ENCODE measurements around the gene FAM151A.

The FAM151A gene

DNA sequence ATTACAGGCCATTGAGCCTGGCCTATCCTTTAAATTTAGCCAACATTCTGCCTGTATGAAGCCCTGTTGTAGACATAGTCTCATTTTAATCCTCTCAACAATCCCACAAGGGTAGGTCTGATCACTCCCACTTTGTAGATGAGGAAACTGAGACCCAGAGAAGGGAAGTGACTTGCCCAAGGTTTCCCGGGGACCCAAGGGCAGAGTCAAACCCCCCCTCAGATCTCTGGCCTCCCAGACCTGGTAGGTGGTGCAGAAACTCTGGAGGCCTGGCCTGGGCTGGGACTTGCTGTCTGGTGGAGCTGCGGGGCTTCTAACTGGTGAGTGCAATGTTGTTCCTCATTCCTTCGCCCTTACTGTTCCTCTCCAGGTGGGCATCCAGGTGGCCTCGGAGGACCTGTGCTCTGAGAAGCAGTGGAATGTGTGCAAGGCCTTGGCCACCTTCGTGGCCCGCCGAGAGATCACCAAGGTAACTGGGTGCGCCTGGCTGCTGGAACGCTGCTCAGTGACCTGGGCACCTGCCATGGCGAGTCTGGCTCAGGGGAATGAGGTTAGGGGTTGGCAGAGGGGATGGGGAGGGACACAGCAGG, 29.7 kb downstream of the FAM151A start:
- no peak overlapping the region for H3K27ac ChIP-seq (ENCODE audit: insufficient read depth, low read depth, low read length, poor library complexity, severe bottlenecking)
- H3K9me3 ChIP-seq (ENCODE audit: control insufficient read depth, low read length) = no peaks in the 10 kb centered on the region
- H3K4me3 ChIP-seq (ENCODE audit: insufficient read depth, low read depth, low read length) = no peak overlapping the region
- no peaks in the 10 kb centered on the region for H3K36me3 ChIP-seq (ENCODE audit: control insufficient read depth, insufficient read depth, low read length)
- H3K27me3 ChIP-seq (ENCODE audit: control insufficient read depth, insufficient read depth, low read length, poor library complexity, severe bottlenecking) = no peaks in the 10 kb centered on the region
- no peaks in the 10 kb centered on the region for H3K4me1 ChIP-seq (ENCODE audit: control insufficient read depth, insufficient read depth, low read length)
- WGBS, 2 experiments = 93 to 94% methylated on average over 10 of the region's 10 CpGs

DNA sequence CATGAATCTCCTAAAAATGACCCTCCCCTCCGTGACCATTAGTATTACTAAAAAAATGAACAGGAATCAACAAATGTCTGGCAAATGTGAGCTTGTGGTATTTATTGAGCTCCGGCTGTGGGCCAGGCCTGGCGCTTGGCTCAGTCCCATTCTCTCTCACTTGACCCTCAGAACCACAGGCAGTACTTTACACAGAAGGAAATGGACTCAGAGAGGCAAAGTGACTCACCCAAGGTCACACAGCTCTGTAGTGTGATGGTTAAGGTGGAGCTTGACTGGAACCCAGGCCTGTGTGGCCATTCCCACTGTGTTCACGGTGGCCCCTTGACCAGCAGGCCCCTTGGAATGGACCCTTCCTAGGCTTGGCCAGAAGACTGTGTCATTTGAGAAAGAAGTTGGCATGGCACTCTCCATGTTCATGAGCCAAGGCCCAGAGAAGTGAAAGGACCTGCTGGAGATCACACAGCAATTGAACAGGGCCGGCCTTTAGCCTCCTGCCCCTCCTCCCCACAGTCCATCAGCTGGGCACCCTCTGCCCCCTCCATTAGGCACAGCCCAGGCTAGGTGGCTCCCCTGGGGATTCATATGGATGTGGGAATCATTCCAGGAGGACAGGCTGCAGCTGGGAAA, 32.1 kb downstream of the FAM151A start:
- Histone ChIP-seq H3K36me3 (ENCODE audit: control insufficient read depth, insufficient read depth, low read length) (no peaks in the 10 kb centered on the region), H3K4me3 (ENCODE audit: insufficient read depth, low read depth, low read length) (no peak overlapping the region), H3K9me3 (ENCODE audit: control insufficient read depth, low read length) (no peaks in the 10 kb centered on the region), H3K4me1 (ENCODE audit: control insufficient read depth, insufficient read depth, low read length) (no peaks in the 10 kb centered on the region), H3K27ac (ENCODE audit: insufficient read depth, low read depth, low read length, poor library complexity, severe bottlenecking) (no peak overlapping the region), H3K27me3 (ENCODE audit: control insufficient read depth, insufficient read depth, low read length, poor library complexity, severe bottlenecking) (no peaks in the 10 kb centered on the region)
- WGBS, 2 experiments = 90 to 95% methylated on average over 5 of the region's 5 CpGs

DNA sequence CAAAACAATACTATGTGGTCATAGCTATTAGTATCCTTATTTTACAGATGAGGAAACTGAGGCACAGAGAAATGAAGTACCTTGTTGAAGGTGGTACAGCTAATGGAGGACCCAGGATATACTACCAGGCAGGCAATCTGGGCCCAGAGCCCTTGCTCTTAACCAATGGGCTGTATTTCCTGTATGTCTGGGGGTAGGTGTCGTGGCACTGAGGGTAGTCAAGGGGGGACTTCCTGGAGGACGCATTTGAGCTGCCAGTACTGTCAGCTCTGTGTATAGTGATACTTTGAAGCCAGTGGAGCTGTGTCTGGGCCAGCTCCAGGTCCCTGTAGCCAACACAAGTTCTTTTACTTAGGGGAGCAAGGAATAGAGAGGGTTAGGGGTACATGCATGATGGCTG, 34.9 kb downstream of the FAM151A start:
- 91 to 93% methylated on average over 2 of the region's 2 CpGs for WGBS, 2 experiments
- Histone ChIP-seq H3K4me3 (ENCODE audit: insufficient read depth, low read depth, low read length) (no peak overlapping the region), H3K36me3 (ENCODE audit: control insufficient read depth, insufficient read depth, low read length) (no peaks in the 10 kb centered on the region)

DNA sequence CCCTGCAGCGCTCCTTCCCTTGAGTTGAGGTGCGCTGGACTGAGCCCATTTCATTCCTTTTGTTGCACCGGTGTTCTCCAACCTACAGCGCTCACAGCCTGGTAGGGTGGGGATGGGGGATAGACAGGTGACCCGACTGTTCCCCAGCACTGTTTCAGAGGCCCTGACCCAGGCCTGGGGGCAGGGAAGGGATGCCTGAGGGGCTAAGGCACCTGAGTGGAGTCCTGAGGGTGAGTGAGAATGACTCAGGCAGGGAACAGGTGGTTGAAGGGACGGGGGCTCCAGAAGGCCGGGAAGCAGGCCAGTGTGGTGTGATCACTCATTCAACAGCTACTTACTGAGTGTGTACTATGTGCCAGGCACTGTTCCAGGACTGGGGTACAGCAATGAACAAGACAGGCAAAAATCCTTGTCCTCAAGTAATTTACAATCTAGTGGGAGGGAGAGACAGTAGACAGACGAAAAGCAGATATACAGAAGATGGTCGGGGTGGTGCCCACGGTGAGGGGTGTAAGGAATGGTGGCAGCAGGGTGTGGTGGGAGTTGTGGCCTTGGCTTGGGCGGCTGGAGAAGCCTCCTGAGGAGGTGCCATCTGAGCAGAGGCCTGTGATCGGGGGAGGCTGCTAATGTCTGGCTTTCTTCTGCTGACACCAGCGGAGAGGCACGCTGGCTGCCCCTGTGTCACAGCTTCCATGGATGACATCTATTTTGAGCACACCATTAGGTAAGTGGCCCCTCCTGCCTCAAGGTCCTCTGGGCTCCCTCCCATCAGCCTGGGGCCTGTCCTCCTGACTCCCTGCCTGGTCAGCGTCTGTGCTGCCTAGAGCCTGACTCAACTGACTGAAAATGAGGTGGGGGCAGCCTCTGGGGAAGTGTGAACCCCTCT, 37.9 kb downstream of the FAM151A start:
- H3K4me3 ChIP-seq (ENCODE audit: insufficient read depth, low read depth, low read length) = no peak overlapping the region
- H3K4me1 ChIP-seq (ENCODE audit: control insufficient read depth, insufficient read depth, low read length) = peaks cover 23% of the 10 kb centered on the region
- no peaks in the 10 kb centered on the region for H3K9me3 ChIP-seq (ENCODE audit: control insufficient read depth, low read length)
- H3K36me3 ChIP-seq (ENCODE audit: control insufficient read depth, insufficient read depth, low read length) = no peaks in the 10 kb centered on the region
- no peaks in the 10 kb centered on the region for H3K27me3 ChIP-seq (ENCODE audit: control insufficient read depth, insufficient read depth, low read length, poor library complexity, severe bottlenecking)
- WGBS, 2 experiments = 93% methylated on average over 15 of the region's 15 CpGs
- H3K27ac ChIP-seq (ENCODE audit: insufficient read depth, low read depth, low read length, poor library complexity, severe bottlenecking) = no peak overlapping the region

More for the DNA sequence above, 34.9 kb downstream of the FAM151A start:
- Histone ChIP-seq H3K27me3 (ENCODE audit: control insufficient read depth, insufficient read depth, low read length, poor library complexity, severe bottlenecking) (no peaks in the 10 kb centered on the region), H3K9me3 (ENCODE audit: control insufficient read depth, low read length) (no peaks in the 10 kb centered on the region), H3K4me1 (ENCODE audit: control insufficient read depth, insufficient read depth, low read length) (peaks cover 1% of the 10 kb centered on the region), H3K27ac (ENCODE audit: insufficient read depth, low read depth, low read length, poor library complexity, severe bottlenecking) (no peak overlapping the region)

DNA sequence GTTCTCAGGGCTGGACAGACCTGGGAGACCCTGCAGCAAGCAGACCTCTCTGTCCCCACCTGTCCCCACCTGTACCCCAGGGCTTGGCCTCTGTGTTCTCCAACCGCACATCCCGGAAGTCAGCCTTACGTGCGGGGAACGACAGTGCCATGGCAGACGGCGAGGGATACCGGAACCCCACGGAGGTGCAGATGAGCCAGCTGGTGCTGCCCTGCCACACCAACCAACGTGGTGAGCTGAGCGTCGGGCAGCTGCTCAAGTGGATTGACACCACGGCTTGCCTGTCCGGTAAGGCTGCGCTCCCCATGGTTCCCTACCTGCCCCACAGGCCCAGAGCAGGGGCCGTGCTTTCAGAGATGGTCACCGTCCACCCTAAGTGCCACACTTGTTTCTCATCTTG, 38.8 kb downstream of the FAM151A start:
- Histone ChIP-seq H3K27ac (ENCODE audit: insufficient read depth, low read depth, low read length, poor library complexity, severe bottlenecking) (no peak overlapping the region), H3K9me3 (ENCODE audit: control insufficient read depth, low read length) (no peaks in the 10 kb centered on the region), H3K4me3 (ENCODE audit: insufficient read depth, low read depth, low read length) (no peak overlapping the region), H3K36me3 (ENCODE audit: control insufficient read depth, insufficient read depth, low read length) (no peaks in the 10 kb centered on the region), H3K27me3 (ENCODE audit: control insufficient read depth, insufficient read depth, low read length, poor library complexity, severe bottlenecking) (no peaks in the 10 kb centered on the region), H3K4me1 (ENCODE audit: control insufficient read depth, insufficient read depth, low read length) (peaks cover 27% of the 10 kb centered on the region)
- 95 to 96% methylated on average over 17 of the region's 17 CpGs for WGBS, 2 experiments

DNA sequence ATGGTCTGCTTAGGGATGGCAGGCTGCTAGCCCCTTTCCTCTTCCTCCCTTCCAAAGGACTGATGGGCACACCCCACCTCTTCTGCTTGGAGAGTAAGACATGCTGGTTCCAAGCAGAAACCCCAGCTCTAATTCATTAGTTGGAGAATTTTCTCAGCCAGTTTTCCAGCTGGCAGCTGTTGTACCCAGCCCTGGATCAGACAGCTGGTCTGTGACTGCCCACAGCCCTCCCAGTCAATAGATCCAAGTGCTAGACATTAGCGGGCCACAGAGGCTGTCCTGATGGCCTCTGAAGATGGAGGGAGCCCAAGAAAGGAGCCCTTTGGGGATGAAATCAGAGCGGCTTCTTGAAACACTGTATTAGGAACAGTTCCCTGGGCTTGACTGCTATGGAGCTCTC, 39.5 kb downstream of the FAM151A start:
- WGBS, 2 experiments = 94 to 96% methylated on average over 2 of the region's 2 CpGs
- no peaks in the 10 kb centered on the region for H3K36me3 ChIP-seq (ENCODE audit: control insufficient read depth, insufficient read depth, low read length)
- no peak overlapping the region for H3K27ac ChIP-seq (ENCODE audit: insufficient read depth, low read depth, low read length, poor library complexity, severe bottlenecking)
- H3K4me3 ChIP-seq (ENCODE audit: insufficient read depth, low read depth, low read length) = no peak overlapping the region
- H3K27me3 ChIP-seq (ENCODE audit: control insufficient read depth, insufficient read depth, low read length, poor library complexity, severe bottlenecking) = no peaks in the 10 kb centered on the region
- no peaks in the 10 kb centered on the region for H3K9me3 ChIP-seq (ENCODE audit: control insufficient read depth, low read length)
- peaks cover 34% of the 10 kb centered on the region for H3K4me1 ChIP-seq (ENCODE audit: control insufficient read depth, insufficient read depth, low read length)

DNA sequence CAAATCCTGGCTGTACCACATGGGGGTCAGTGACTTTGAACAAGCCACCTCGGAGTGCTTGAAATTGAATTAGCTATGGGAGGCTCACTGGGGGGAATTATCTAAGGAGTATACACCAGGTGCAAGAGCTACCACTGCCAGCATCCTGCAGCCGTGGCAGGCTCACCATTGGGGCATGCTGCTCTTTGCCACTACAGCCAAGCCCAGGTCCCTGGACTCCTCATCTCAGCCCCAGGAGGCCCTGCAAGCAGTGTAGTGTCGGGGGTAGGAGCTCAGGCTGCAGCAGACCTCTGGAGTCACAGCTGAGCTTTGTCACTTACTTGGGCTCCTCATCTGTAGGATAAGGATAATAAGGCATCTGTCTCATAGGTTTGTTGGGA, 40.0 kb downstream of the FAM151A start:
- no peaks in the 10 kb centered on the region for H3K36me3 ChIP-seq (ENCODE audit: control insufficient read depth, insufficient read depth, low read length)
- H3K27ac ChIP-seq (ENCODE audit: insufficient read depth, low read depth, low read length, poor library complexity, severe bottlenecking) = no peak overlapping the region
- no peak overlapping the region for H3K4me3 ChIP-seq (ENCODE audit: insufficient read depth, low read depth, low read length)
- WGBS, 2 experiments = 81 to 84% methylated on average over 3 of the region's 3 CpGs
- peaks cover 34% of the 10 kb centered on the region for H3K4me1 ChIP-seq (ENCODE audit: control insufficient read depth, insufficient read depth, low read length)
- no peaks in the 10 kb centered on the region for H3K27me3 ChIP-seq (ENCODE audit: control insufficient read depth, insufficient read depth, low read length, poor library complexity, severe bottlenecking)
- no peaks in the 10 kb centered on the region for H3K9me3 ChIP-seq (ENCODE audit: control insufficient read depth, low read length)

DNA sequence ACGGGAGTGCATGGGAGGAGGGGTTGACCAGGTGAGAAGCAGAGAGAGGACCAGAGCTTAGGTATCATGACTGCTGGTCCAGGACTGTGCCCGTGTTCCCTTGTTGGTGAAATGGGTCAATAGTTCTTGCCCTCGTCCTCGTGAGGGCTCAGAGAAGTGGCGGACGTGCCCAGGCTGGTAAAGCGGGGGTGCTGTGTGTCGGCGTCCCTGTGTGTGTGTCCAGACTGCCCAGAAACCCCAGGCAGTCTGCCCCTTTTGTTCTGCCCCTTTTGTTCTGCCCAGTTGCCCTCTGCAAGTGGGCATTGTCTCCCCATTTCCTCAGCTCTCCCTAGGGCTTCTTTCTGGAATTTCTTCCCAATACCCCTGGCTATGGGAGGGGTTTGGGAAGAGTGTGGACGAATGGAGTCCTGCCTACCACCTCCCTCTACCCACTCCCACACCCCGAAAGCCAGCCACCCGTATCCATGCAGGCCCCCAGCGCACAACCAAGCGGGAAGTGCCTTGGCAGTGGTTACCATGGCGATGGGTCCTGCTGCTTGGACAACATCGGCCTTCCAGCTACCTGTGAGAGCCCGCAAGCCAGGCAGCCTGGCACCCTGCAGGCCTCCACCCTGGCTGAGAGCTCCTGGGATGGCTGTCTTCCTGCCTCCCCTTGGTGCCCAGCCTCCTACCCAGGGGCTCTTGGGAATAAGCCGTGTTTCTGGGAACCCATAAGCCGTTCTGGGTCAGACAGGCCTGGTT, 40.6 kb downstream of the FAM151A start:
- H3K4me1 ChIP-seq (ENCODE audit: control insufficient read depth, insufficient read depth, low read length) = peaks cover 34% of the 10 kb centered on the region
- no peak overlapping the region for H3K27ac ChIP-seq (ENCODE audit: insufficient read depth, low read depth, low read length, poor library complexity, severe bottlenecking)
- 54% methylated on average over 18 to 19 of the region's 19 CpGs for WGBS, 2 experiments

DNA sequence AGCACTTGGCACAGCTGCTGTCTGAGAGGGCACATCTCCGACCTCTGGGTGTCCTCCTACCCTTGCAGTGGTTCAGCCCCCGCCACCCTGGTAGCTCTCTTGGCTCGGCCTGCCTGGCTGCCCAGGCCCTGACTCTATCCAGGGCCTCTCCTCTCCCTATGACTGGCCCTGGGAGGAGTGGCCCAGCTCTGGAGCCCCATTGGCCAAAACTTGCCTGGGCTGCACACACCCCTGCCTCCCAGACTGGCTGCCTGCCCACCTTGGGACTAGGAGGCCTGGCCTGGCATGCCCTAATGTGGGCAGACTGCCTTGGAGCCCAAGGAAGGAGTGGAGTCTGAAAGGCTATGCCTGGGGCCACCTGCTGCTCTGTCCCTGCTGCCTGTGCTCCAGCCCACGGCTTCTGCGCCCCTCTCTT, 41.7 kb downstream of the FAM151A start:
- no peaks in the 10 kb centered on the region for H3K27me3 ChIP-seq (ENCODE audit: control insufficient read depth, insufficient read depth, low read length, poor library complexity, severe bottlenecking)
- H3K27ac ChIP-seq (ENCODE audit: insufficient read depth, low read depth, low read length, poor library complexity, severe bottlenecking) = no peak overlapping the region
- peaks cover 34% of the 10 kb centered on the region for H3K4me1 ChIP-seq (ENCODE audit: control insufficient read depth, insufficient read depth, low read length)
- 80 to 81% methylated on average over 5 of the region's 5 CpGs for WGBS, 2 experiments
- no peak overlapping the region for H3K4me3 ChIP-seq (ENCODE audit: insufficient read depth, low read depth, low read length)
- no peaks in the 10 kb centered on the region for H3K9me3 ChIP-seq (ENCODE audit: control insufficient read depth, low read length)
- no peaks in the 10 kb centered on the region for H3K36me3 ChIP-seq (ENCODE audit: control insufficient read depth, insufficient read depth, low read length)

More for the DNA sequence above, 40.6 kb downstream of the FAM151A start:
- no peaks in the 10 kb centered on the region for H3K36me3 ChIP-seq (ENCODE audit: control insufficient read depth, insufficient read depth, low read length)
- no peak overlapping the region for H3K4me3 ChIP-seq (ENCODE audit: insufficient read depth, low read depth, low read length)
- no peaks in the 10 kb centered on the region for H3K9me3 ChIP-seq (ENCODE audit: control insufficient read depth, low read length)
- no peaks in the 10 kb centered on the region for H3K27me3 ChIP-seq (ENCODE audit: control insufficient read depth, insufficient read depth, low read length, poor library complexity, severe bottlenecking)
